ENCODE measurements around the gene MIS18A.

Gene MIS18A

DNA sequence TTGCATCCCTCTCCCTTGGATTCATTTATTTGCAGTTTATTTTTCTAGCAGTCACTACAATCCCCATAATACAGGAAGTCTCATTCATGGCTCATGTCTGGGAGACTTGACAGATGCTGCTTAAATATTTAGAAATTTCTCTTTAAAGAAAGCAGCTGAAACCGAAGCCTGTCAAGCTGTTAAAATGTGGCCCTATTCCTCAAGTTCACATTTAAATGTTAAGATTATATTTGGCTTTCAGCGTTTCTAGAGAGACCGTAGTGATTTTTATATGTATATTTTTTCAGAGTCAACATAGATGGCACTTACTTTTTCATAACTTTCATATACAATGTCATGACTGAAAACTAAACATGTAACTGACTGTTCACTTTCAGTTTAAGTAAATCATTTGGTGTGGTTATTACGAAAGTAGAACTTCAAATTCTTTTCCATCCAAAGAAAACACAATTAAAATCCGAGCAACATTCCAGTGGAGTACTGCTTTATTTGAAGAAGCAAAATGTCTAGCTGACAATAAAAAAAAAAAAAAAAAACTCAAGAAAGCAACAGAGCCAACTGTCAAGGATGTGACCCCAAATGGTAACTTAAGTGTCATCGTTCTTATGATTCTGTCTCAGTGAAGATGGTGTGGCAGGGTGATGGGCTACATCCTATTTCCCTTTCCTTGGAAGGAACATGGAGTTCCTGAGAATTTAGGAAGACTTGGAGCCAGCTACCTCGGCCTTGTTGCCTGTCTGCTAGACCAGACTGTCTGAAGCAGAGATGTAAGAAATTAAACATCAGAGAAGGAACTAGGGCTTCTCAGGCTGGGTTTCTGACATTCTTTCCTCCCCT is 37.8 kb downstream of the MIS18A start:
- H3K27ac ChIP-seq, result no peak overlapping the region
- no peaks in the 10 kb centered on the region for H3K36me3 ChIP-seq
- H3K4me1 ChIP-seq (ENCODE audit: control insufficient read depth in 1 of 2, insufficient read depth in 1 of 2, low read depth in 1 of 2, low read length in 1 of 2), result no peaks in the 10 kb centered on the region
- no peak overlapping the region for H3K4me3 ChIP-seq (ENCODE audit: low read depth in 1 of 2, low read length in 1 of 2)
- no peaks in the 10 kb centered on the region for H3K9me3 ChIP-seq
- H3K27me3 ChIP-seq, result no peaks in the 10 kb centered on the region
- TF ChIP-seq, protein P1, sequence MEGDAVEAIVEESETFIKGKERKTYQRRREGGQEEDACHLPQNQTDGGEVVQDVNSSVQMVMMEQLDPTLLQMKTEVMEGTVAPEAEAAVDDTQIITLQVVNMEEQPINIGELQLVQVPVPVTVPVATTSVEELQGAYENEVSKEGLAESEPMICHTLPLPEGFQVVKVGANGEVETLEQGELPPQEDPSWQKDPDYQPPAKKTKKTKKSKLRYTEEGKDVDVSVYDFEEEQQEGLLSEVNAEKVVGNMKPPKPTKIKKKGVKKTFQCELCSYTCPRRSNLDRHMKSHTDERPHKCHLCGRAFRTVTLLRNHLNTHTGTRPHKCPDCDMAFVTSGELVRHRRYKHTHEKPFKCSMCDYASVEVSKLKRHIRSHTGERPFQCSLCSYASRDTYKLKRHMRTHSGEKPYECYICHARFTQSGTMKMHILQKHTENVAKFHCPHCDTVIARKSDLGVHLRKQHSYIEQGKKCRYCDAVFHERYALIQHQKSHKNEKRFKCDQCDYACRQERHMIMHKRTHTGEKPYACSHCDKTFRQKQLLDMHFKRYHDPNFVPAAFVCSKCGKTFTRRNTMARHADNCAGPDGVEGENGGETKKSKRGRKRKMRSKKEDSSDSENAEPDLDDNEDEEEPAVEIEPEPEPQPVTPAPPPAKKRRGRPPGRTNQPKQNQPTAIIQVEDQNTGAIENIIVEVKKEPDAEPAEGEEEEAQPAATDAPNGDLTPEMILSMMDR (IDR thresholded peaks at IDR 0.05), result no peak

DNA sequence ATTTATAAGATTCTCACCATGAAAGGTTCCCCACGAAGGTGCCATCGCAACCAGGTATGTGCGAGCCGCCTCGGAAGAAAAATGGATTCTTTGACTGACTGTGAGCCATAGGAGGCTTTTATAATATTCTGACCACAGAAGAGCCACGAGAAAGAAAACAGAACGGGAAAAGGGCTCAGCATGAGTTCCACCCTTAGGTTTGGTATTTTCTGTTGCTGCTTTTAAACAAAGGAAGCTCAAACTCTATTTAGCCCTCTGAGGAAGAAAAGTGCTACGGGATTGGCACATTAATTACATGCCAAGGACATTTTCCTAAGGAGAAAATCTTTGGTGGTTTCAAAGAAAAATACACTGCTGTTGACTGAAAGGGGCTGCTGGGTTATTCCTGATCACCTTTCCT is 39.3 kb downstream of the MIS18A start:
- TF ChIP-seq, protein P1 (IDR thresholded peaks at IDR 0.05), result no peak
- H3K27ac ChIP-seq, result no peak overlapping the region
- H3K27me3 ChIP-seq, result no peaks in the 10 kb centered on the region
- no peaks in the 10 kb centered on the region for H3K36me3 ChIP-seq
- H3K4me1 ChIP-seq (ENCODE audit: control insufficient read depth in 1 of 2, insufficient read depth in 1 of 2, low read depth in 1 of 2, low read length in 1 of 2), result no peaks in the 10 kb centered on the region
- H3K4me3 ChIP-seq (ENCODE audit: low read depth in 1 of 2, low read length in 1 of 2), result no peak overlapping the region
- H3K9me3 ChIP-seq, result no peaks in the 10 kb centered on the region

DNA sequence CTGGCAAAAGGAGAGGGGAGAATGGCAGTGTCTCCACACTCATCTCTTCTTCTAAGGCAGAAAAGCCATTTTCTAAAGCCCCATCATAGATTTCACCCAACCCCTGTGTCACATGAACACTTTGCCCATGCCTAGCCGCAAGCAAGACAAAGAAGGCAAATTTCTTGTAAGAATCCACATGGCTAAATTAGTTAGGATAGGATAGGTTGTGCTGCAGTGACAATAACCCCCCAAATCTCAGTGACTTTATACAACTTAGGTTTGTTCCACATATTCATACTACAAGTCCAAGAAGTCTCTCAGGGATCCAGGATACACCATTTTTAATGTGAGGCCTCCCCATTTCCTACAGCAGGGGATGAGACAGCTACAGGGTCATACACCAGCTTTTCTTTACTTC is 40.8 kb downstream of the MIS18A start:
- Histone ChIP-seq H3K9me3 (no peaks in the 10 kb centered on the region), H3K4me1 (ENCODE audit: control insufficient read depth in 1 of 2, insufficient read depth in 1 of 2, low read depth in 1 of 2, low read length in 1 of 2) (no peaks in the 10 kb centered on the region), H3K27ac (no peak overlapping the region), H3K27me3 (no peaks in the 10 kb centered on the region), H3K36me3 (no peaks in the 10 kb centered on the region), H3K4me3 (ENCODE audit: low read depth in 1 of 2, low read length in 1 of 2) (no peak overlapping the region)
- TF ChIP-seq, protein P1 (IDR thresholded peaks at IDR 0.05), result no peak

DNA sequence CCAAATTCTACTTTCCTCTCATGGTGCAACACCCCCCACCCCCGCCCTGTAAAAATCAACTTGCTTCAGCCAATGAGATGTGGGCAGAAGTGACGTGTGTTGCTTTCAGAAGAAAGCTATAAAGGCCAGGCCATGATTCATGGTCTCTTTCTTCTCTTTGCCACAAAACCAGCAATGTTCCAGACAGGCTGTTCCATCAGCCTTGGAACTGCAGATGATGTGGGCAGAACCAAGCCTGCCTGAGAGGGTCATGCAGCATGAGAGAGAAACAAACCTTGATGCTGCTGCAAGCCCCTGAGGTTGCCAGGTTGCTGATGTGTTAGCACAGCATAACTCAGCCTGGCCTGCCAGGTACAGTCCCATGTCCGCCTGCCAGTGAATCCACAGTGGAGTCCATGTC is 41.8 kb downstream of the MIS18A start:
- no peak overlapping the region for H3K27ac ChIP-seq
- no peaks in the 10 kb centered on the region for H3K9me3 ChIP-seq
- TF ChIP-seq, protein P1 (IDR thresholded peaks at IDR 0.05), result no peak
- H3K4me1 ChIP-seq (ENCODE audit: control insufficient read depth in 1 of 2, insufficient read depth in 1 of 2, low read depth in 1 of 2, low read length in 1 of 2), result no peaks in the 10 kb centered on the region
- no peaks in the 10 kb centered on the region for H3K36me3 ChIP-seq
- H3K4me3 ChIP-seq (ENCODE audit: low read depth in 1 of 2, low read length in 1 of 2), result no peak overlapping the region
- no peaks in the 10 kb centered on the region for H3K27me3 ChIP-seq

DNA sequence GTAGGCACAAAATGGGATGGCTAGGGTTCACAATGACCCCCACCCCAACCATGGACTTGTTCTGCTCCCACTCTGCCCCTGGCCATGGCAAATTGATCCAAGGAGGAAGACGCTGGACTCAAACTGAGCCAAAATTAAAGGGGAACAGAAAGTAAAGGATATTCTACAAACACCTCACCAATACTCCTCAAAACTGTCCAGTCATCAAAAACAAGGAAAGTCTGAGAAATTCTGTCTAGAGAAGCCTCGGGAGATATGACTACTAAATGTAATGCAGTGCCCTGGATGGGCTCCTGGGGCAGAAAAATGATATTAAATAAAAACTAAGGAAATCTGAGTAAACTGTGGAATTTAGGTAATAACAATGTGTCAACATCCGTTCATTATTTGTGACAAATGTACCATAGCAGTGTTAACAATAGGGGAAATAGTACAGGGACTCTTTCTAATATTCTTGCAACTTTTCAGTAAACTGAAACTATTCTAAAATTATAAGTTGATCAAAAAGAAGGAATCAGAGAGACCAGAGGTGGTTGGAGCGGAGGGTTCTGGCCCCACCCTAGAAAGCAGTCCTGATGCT is 45.0 kb downstream of the MIS18A start:
- Histone ChIP-seq H3K27ac (no peak overlapping the region), H3K4me1 (ENCODE audit: control insufficient read depth in 1 of 2, insufficient read depth in 1 of 2, low read depth in 1 of 2, low read length in 1 of 2) (no peaks in the 10 kb centered on the region), H3K27me3 (no peaks in the 10 kb centered on the region), H3K36me3 (no peaks in the 10 kb centered on the region), H3K4me3 (ENCODE audit: low read depth in 1 of 2, low read length in 1 of 2) (no peak overlapping the region), H3K9me3 (no peaks in the 10 kb centered on the region)
- TF ChIP-seq, protein P1 (IDR thresholded peaks at IDR 0.05), result no peak

Data from neutrophil (primary cell).